HG03139 (cell line): ENCODE results near the gene MACROD2.
A peak's percentile ranks its signal among the peaks of the same experiment; 100 is the strongest.

Source experiments
- ATAC-seq: cut with Tn5 transposase; IDR thresholded peaks from one replicate; pipeline ENCODE4 v1.9.1; 2021; ENCODE audit not compliant: unreplicated experiment

MACROD2 gene

GRCh38 chr20:14729390-14729789 is 734.1 kb downstream of the MACROD2 start:
- no peak for ATAC-seq

GRCh38 chr20:14732343-14732742 is 737.0 kb downstream of the MACROD2 start:
- ATAC-seq = no peak

- no peak for ATAC-seq
Observed at GRCh38 chr20:14732996-14733395, 737.7 kb downstream of the MACROD2 start.

GRCh38 chr20:14740380-14740779 is 745.1 kb downstream of the MACROD2 start:
- ATAC-seq = no peak

- no peak for ATAC-seq
Observed at GRCh38 chr20:14741616-14742015, 746.3 kb downstream of the MACROD2 start.

GRCh38 chr20:14744723-14745122 is 749.4 kb downstream of the MACROD2 start:
- ATAC-seq = peak; percentile 74

- no peak for ATAC-seq
Observed at GRCh38 chr20:14745830-14746229, 750.5 kb downstream of the MACROD2 start.

- no peak for ATAC-seq
Observed at GRCh38 chr20:14751191-14751590, 755.9 kb downstream of the MACROD2 start.

GRCh38 chr20:14757728-14758127 is 762.4 kb downstream of the MACROD2 start:
- no peak for ATAC-seq

GRCh38 chr20:14758356-14758755 is 763.0 kb downstream of the MACROD2 start:
- ATAC-seq = no peak

GRCh38 chr20:14759979-14760378 is 764.7 kb downstream of the MACROD2 start:
- no peak for ATAC-seq

GRCh38 chr20:14761903-14762302 is 766.6 kb downstream of the MACROD2 start:
- ATAC-seq = no peak

- no peak for ATAC-seq
Observed at GRCh38 chr20:14764511-14765369, 769.4 kb downstream of the MACROD2 start.

GRCh38 chr20:14765370-14765701 is 770.0 kb downstream of the MACROD2 start:
- no peak for ATAC-seq

GRCh38 chr20:14773486-14773885 is 778.2 kb downstream of the MACROD2 start:
- ATAC-seq = no peak

GRCh38 chr20:14775778-14776177 is 780.5 kb downstream of the MACROD2 start:
- ATAC-seq = no peak

- no peak for ATAC-seq
Observed at GRCh38 chr20:14777591-14777990, 782.3 kb downstream of the MACROD2 start.

- ATAC-seq = no peak
Observed at GRCh38 chr20:14778096-14778495, 782.8 kb downstream of the MACROD2 start.

GRCh38 chr20:14778875-14779274 is 783.6 kb downstream of the MACROD2 start:
- no peak for ATAC-seq

- ATAC-seq = no peak
Observed at GRCh38 chr20:14780508-14780907, 785.2 kb downstream of the MACROD2 start.

GRCh38 chr20:14782731-14783130 is 787.4 kb downstream of the MACROD2 start:
- no peak for ATAC-seq

GRCh38 chr20:14783766-14784165 is 788.5 kb downstream of the MACROD2 start:
- no peak for ATAC-seq
